ENCODE results near the gene SON.

Gene SON

GRCh38 chr21:33537212-33537611, 5.6 kb upstream of the SON start:
- Mint-ChIP-seq H3K4me3 (no peak overlapping the region), H3K9me3 (peaks cover 0 to 3% of the 10 kb centered on the region in 2 donors), H3K27ac (no peak overlapping the region), H3K4me1 (peaks cover 11 to 22% of the 10 kb centered on the region in 2 donors), H3K27me3 (no peaks in the 10 kb centered on the region), H3K36me3 (peaks cover 20 to 41% of the 10 kb centered on the region in 2 donors)
- ATAC-seq (replicated peaks) (no peak), DNase-seq (no peak)

- H3K36me3 Mint-ChIP-seq, result peaks cover 22 to 47% of the 10 kb centered on the region in 2 donors
- H3K27me3 Mint-ChIP-seq, result no peaks in the 10 kb centered on the region
- peaks cover 0 to 3% of the 10 kb centered on the region in 2 donors for H3K9me3 Mint-ChIP-seq
- no peak overlapping the region for H3K4me3 Mint-ChIP-seq
- ATAC-seq (replicated peaks) (no peak), DNase-seq (no peak)
- H3K27ac Mint-ChIP-seq, result no peak overlapping the region
- peaks cover 11 to 28% of the 10 kb centered on the region in 2 donors for H3K4me1 Mint-ChIP-seq
These were observed 3.2 kb upstream of the SON start for GRCh38 chr21:33539616-33540015.

DNA sequence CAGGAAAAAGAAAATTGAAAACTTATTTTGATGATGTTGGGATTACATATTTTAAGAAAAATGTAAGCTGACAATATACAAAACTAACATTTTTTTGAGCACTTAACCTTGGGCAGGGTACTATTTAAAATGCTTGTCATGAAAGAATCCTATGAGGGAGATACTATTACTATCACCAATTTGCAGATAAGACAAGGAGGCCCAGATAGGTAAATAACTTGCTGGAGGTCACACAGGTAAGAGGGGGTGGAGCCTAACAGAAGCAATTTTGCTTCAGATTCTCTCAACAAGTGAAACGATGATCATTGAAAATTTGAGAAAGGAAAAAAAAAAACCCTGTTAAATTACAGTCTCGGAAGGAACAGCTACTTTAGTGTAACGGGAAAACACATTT, 2.1 kb upstream of the SON start:
- Mint-ChIP-seq H3K9me3 (peaks cover 0 to 3% of the 10 kb centered on the region in 2 donors), H3K4me1 (peaks cover 11 to 30% of the 10 kb centered on the region in 2 donors), H3K27ac (peak overlapping the region; percentile 86), H3K36me3 (peaks cover 22 to 43% of the 10 kb centered on the region in 2 donors), H3K4me3 (peak overlapping the region; percentile 93 to 98), H3K27me3 (no peaks in the 10 kb centered on the region)
- ATAC-seq (replicated peaks) (no peak), DNase-seq (no peak)

DNA sequence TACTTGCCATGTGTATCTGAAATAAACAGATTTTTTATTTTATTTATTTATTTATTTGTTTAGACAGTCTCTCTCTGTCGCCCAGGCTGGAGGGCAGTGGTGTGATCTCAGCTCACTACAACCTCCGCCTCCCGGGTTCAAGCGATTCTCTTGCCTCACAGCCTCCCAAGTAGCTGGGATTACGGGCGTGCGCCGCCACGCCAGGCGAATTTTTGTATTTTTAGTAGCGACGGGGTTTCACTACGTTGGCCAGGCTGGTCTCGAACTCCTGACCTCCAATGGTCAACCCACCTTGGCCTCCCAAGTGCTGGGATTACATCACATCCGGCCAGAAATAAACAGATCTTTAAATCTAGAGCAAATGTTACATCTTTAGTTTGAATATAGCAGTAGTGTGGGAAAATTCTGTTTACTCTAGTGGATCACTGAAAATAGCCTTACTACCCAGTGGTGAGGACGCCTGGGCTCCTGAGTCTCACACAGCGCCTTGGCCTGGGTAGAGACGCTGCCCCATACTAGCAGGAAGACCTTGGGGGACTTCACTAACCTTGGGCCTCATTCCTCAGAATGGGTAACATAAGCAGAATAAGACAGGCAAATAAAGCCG, 1.6 kb upstream of the SON start:
- peaks cover 23 to 46% of the 10 kb centered on the region in 2 donors for H3K36me3 Mint-ChIP-seq
- peak overlapping the region; percentile 100 for H3K27ac Mint-ChIP-seq
- H3K9me3 Mint-ChIP-seq, result peaks cover 0 to 3% of the 10 kb centered on the region in 2 donors
- DNase-seq, result no peak
- peak overlapping the region; percentile 93 to 98 for H3K4me3 Mint-ChIP-seq
- H3K27me3 Mint-ChIP-seq, result no peaks in the 10 kb centered on the region
- H3K4me1 Mint-ChIP-seq, result peaks cover 13 to 35% of the 10 kb centered on the region in 2 donors
- ATAC-seq (replicated peaks), result no peak

DNA sequence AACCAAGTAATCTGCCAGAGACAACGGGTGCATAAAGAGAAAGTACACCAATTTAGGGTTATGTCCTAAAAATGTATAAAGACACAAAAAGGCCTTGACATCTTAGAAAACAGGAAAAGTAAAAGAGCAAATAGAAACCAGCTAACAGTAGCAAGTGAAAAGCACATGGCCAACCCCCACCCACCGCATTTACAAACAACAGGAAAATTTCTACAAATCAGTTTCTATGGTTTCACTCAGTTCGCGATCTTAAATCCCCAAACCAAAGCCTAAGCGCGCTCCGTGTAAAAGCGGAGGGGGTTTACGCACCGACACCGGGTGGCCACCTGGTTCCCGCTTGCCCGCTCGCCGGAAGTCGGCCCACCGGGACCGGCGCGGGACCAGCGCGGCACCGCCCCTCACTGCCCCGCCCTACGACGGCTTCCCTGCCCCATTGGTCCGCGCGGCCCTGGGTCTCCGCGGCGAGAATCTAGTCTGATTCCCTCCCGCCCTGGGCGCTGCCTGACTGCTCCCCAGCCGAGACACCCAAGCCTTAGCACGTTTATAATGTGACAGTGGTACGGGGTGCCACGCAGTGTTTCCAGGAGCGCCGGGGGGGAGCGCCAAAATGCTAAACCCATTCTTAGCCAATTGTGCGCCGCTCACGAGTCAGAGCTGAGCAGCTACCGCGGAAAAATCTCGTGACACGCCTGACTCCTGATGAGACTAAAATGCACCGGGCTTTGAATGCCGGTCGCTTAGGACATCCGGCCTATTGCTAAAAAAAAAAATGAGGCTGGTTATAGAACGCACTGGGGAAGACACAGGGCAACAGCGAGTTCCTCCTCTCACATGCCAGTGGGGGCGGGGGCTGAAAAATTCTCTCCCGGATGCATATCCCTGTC, 840 bp upstream of the SON start, which contains the start of gene GART:
TSS of gene GART (minus strand) at position 362 of the 884 bp plus-strand sequence. CDS start 2,802 bp downstream, outside the sequence.
- H3K9me3 Mint-ChIP-seq, result peaks cover 0 to 3% of the 10 kb centered on the region in 2 donors
- ATAC-seq (replicated peaks) (peak; percentile 73 to 75), DNase-seq (peak; percentile 82)
- peaks cover 13 to 36% of the 10 kb centered on the region in 2 donors for H3K4me1 Mint-ChIP-seq
- H3K27ac Mint-ChIP-seq, result peak within 1 kb of the TSS; percentile 100
- H3K36me3 Mint-ChIP-seq, result peaks cover 20 to 43% of the 10 kb centered on the region in 2 donors
- no peaks in the 10 kb centered on the region for H3K27me3 Mint-ChIP-seq
- peak within 1 kb of the TSS; percentile 93 to 98 for H3K4me3 Mint-ChIP-seq

DNA sequence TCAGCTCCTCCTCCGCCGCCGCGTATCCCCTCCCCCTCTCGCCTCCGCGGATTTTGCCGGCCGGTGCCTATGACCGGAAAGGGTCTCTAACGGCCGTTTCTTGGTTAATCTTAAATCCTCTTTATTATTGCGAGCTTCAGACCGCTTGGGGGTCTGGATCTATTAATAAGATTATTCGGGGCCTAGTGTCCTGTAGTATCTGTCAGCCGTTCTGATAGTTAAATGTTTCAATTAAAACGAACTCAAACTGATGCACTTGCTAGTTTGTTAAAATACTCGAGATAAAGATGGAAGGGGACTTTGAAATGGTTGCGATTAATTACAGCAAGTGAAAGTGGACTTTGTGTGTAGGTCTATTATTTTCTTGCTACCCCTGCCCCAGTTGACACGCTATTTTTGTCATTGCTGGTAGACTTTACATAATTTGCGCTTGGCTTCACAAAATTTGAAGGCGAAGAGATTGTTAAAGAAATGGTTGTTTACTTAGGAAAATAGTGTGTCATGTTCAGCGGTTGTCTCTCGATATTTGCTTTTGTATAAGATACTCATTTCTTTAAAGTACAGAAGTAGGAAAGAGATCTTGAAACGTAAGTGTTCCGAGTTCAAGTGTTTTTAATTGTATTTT, 779 bp downstream of the SON start:
- peak overlapping the region; percentile 100 for H3K27ac Mint-ChIP-seq
- DNase-seq, result peak; percentile 70
- H3K27me3 Mint-ChIP-seq, result no peaks in the 10 kb centered on the region
- H3K4me1 Mint-ChIP-seq, result peaks cover 7 to 28% of the 10 kb centered on the region in 2 donors
- H3K9me3 Mint-ChIP-seq, result no peaks in the 10 kb centered on the region
- H3K36me3 Mint-ChIP-seq, result peaks cover 11 to 36% of the 10 kb centered on the region in 2 donors
- H3K4me3 Mint-ChIP-seq, result peak overlapping the region; percentile 93 to 98
- ATAC-seq (replicated peaks), result no peak

- peak overlapping the region; percentile 65 for H3K27ac Mint-ChIP-seq
- peak overlapping the region; percentile 93 to 98 for H3K4me3 Mint-ChIP-seq
- peaks cover 14 to 38% of the 10 kb centered on the region in 2 donors for H3K36me3 Mint-ChIP-seq
- no peaks in the 10 kb centered on the region for H3K9me3 Mint-ChIP-seq
- ATAC-seq (replicated peaks) (no peak), DNase-seq (no peak)
- no peaks in the 10 kb centered on the region for H3K27me3 Mint-ChIP-seq
- peaks cover 9 to 34% of the 10 kb centered on the region in 2 donors for H3K4me1 Mint-ChIP-seq
These were observed 1.8 kb downstream of the SON start for GRCh38 chr21:33544451-33545195.

DNA sequence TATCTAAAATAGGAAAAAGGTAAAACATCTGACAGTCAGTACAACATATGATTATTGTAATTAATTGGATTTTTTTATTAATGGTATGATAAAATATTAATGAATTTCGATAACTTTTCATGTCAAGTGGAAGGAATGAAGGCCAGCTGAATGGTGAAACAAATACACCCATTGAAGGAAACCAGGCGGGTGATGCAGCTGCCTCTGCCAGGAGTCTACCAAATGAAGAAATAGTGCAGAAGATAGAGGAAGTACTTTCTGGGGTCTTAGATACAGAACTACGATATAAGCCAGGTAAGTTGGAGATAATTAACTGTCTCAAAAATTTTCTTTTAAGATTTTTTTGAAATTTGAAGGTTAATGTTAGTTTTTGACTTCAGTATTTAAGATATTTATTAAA, 3.2 kb downstream of the SON start:
- Mint-ChIP-seq H3K36me3 (peaks cover 17 to 40% of the 10 kb centered on the region in 2 donors), H3K4me1 (peaks cover 5 to 24% of the 10 kb centered on the region in 2 donors), H3K27me3 (no peaks in the 10 kb centered on the region), H3K4me3 (peak overlapping the region in 1 of 2 donors; percentile 16), H3K27ac (peak overlapping the region; percentile 59), H3K9me3 (no peaks in the 10 kb centered on the region)
- ATAC-seq (replicated peaks) (no peak), DNase-seq (no peak)

DNA sequence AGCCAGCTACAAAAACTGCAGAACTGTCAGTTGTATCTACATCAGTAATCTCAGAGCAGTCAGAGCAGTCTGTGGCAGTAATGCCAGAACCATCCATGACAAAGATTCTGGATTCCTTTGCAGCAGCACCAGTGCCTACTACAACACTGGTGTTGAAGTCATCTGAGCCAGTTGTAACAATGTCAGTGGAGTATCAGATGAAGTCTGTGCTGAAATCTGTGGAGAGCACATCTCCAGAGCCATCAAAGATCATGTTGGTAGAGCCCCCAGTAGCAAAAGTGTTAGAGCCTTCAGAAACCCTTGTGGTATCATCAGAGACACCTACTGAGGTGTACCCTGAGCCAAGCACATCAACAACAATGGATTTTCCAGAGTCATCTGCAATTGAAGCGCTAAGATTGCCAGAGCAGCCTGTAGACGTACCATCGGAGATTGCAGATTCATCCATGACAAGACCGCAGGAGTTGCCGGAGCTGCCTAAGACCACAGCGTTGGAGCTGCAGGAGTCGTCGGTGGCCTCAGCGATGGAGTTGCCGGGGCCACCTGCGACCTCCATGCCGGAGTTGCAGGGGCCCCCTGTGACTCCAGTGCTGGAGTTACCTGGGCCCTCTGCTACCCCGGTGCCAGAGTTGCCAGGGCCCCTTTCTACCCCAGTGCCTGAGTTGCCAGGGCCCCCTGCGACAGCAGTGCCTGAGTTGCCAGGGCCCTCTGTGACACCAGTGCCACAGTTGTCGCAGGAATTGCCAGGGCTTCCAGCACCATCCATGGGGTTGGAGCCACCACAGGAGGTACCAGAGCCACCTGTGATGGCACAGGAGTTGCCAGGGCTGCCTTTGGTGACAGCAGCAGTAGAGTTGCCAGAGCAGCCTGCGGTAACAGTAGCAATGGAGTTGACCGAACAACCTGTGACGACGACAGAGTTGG, 7.3 kb downstream of the SON start:
- Mint-ChIP-seq H3K27ac (no peak overlapping the region), H3K27me3 (no peaks in the 10 kb centered on the region), H3K4me3 (no peak overlapping the region), H3K4me1 (peaks cover 17 to 29% of the 10 kb centered on the region in 2 donors), H3K9me3 (no peaks in the 10 kb centered on the region), H3K36me3 (peaks cover 27 to 40% of the 10 kb centered on the region in 2 donors)
- no peak for ATAC-seq (replicated peaks)
- no peak for DNase-seq

- Mint-ChIP-seq H3K27me3 (no peaks in the 10 kb centered on the region), H3K4me1 (peaks cover 19 to 31% of the 10 kb centered on the region in 2 donors), H3K4me3 (no peak overlapping the region), H3K27ac (no peak overlapping the region), H3K36me3 (peaks cover 34 to 45% of the 10 kb centered on the region in 2 donors), H3K9me3 (no peaks in the 10 kb centered on the region)
- ATAC-seq (replicated peaks), result no peak
- DNase-seq, result no peak
These were observed 8.2 kb downstream of the SON start for GRCh38 chr21:33550772-33551660.

GRCh38 chr21:33551664-33552063, 8.8 kb downstream of the SON start:
- H3K27me3 Mint-ChIP-seq, result no peaks in the 10 kb centered on the region
- peaks cover 23 to 34% of the 10 kb centered on the region in 2 donors for H3K4me1 Mint-ChIP-seq
- no peak overlapping the region for H3K27ac Mint-ChIP-seq
- no peaks in the 10 kb centered on the region for H3K9me3 Mint-ChIP-seq
- DNase-seq, result no peak
- peaks cover 39 to 49% of the 10 kb centered on the region in 2 donors for H3K36me3 Mint-ChIP-seq
- ATAC-seq (replicated peaks), result no peak
- no peak overlapping the region for H3K4me3 Mint-ChIP-seq
